HuH-7.5 (cell line): ENCODE measurements around the gene SUN3.
A peak's percentile ranks its signal among the peaks of the same experiment; 100 is the strongest.

Experiments used
- DNase-seq: peaks from one replicate; pipeline ENCODE4 v3.0.0; 2011; ENCODE audit warnings: low spot score

SUN3 gene

GRCh38 chr7:48028938-48029337 is at the start of gene SUN3:
TSS of gene SUN3 (minus strand) at chr7:48029107. CDS start at chr7:48028938, 169 bp downstream.
- no peak for DNase-seq

GRCh38 chr7:48078470-48078869 is 49.6 kb upstream of the SUN3 start:
- no peak for DNase-seq

GRCh38 chr7:48077423-48077822 is 48.5 kb upstream of the SUN3 start:
- no peak for DNase-seq

GRCh38 chr7:48074204-48074654 is 45.3 kb upstream of the SUN3 start:
- no peak for DNase-seq

GRCh38 chr7:48067475-48067874 is 38.6 kb upstream of the SUN3 start:
- no peak for DNase-seq

- no peak for DNase-seq
Observed at GRCh38 chr7:48063985-48064384, 35.1 kb upstream of the SUN3 start.

- no peak for DNase-seq
Observed at GRCh38 chr7:48059706-48060105, 30.8 kb upstream of the SUN3 start.

- no peak for DNase-seq
Observed at GRCh38 chr7:48058990-48059389, 30.1 kb upstream of the SUN3 start.

- DNase-seq = no peak
Observed at GRCh38 chr7:48053736-48054135, 24.8 kb upstream of the SUN3 start.

GRCh38 chr7:48052748-48053147 is 23.8 kb upstream of the SUN3 start:
- no peak for DNase-seq

- DNase-seq = no peak
Observed at GRCh38 chr7:48049850-48050249, 20.9 kb upstream of the SUN3 start.

GRCh38 chr7:48048113-48048512 is 19.2 kb upstream of the SUN3 start:
- no peak for DNase-seq

GRCh38 chr7:48046458-48046857 is 17.6 kb upstream of the SUN3 start:
- no peak for DNase-seq

GRCh38 chr7:48045195-48045765 is 16.4 kb upstream of the SUN3 start:
- DNase-seq = no peak

GRCh38 chr7:48042636-48043035 is 13.7 kb upstream of the SUN3 start:
- DNase-seq = no peak

- no peak for DNase-seq
Observed at GRCh38 chr7:48042216-48042615, 13.3 kb upstream of the SUN3 start.

- no peak for DNase-seq
Observed at GRCh38 chr7:48041653-48041970, 12.7 kb upstream of the SUN3 start.

- DNase-seq = no peak
Observed at GRCh38 chr7:48040944-48041652, 12.2 kb upstream of the SUN3 start.

- no peak for DNase-seq
Observed at GRCh38 chr7:48038815-48039506, 10.1 kb upstream of the SUN3 start.

- no peak for DNase-seq
Observed at GRCh38 chr7:48035967-48036478, 7.1 kb upstream of the SUN3 start.

GRCh38 chr7:48035301-48035966 is 6.5 kb upstream of the SUN3 start, which contains the start of gene C7orf57:
TSS of gene C7orf57 (plus strand) at chr7:48035543. CDS start at chr7:48036309, 766 bp downstream.
- peak; percentile 89 for DNase-seq

GRCh38 chr7:48033922-48034321 is 5.0 kb upstream of the SUN3 start:
- DNase-seq = no peak

- DNase-seq = no peak
Observed at GRCh38 chr7:48031111-48031510, 2.2 kb upstream of the SUN3 start.
